HepG2 (cell line): ENCODE data around the gene MTHFD1. TPM values are rescaled to one million over a fixed set of nuclear protein-coding genes. Genes with fewer than 3 reads are reported as not detected.

Experiments used
- EP300 ChIP-seq, 3 experiments: sonication (generic) in 1 of 3; formaldehyde crosslinking in 1 of 3; IDR thresholded peaks; 2 replicates each; pipeline versions ENCODE4 v1.5.1 to v1.6.1; 2011 to 2020; ENCODE audit warnings: low read depth in 2 of 3, low read length in 2 of 3, borderline replicate concordance in 1 of 3, improper control_type of control experiment in 1 of 3, mild to moderate bottlenecking in 1 of 3, missing genetic modification reagents in 1 of 3, moderate library complexity in 1 of 3
- FIP1L1 ChIP-seq: fragments of 200-400 bp; formaldehyde crosslinking; IDR thresholded peaks from 2 replicates; pipeline ENCODE4 v1.6.1; 2018; ENCODE audit warnings: low read depth, mild to moderate bottlenecking, low read length, moderate library complexity, borderline replicate concordance; ENCODE audit not compliant: insufficient read depth
- FOXP1 ChIP-seq, 2 experiments: fragments of 450-650 bp in 1 of 2; IDR thresholded peaks; 2 replicates each; pipeline ENCODE4 v1.6.1; 2017 to 2018; ENCODE audit warnings: antibody characterized with exemption in 1 of 2
- FUBP1 ChIP-seq: sonication (generic); formaldehyde crosslinking; IDR thresholded peaks from 2 replicates; pipeline ENCODE4 v1.5.1; 2020; ENCODE audit warnings: missing genetic modification reagents, mild to moderate bottlenecking, borderline replicate concordance
- KDM3A ChIP-seq: IDR thresholded peaks from 2 replicates; pipeline ENCODE4 v1.6.1; 2018; ENCODE audit warnings: low read depth, missing compliant biosample characterization
- KLF12 ChIP-seq: sonication (generic); formaldehyde crosslinking; IDR thresholded peaks from 2 replicates; pipeline ENCODE4 v1.4.0; 2020; ENCODE audit warnings: missing genetic modification reagents, borderline replicate concordance
- MAX ChIP-seq: IDR thresholded peaks from 2 replicates; pipeline ENCODE4 v1.6.1; 2012; ENCODE audit warnings: inconsistent platforms
- MYC ChIP-seq: sonication (generic); formaldehyde crosslinking; IDR thresholded peaks from 2 replicates; pipeline ENCODE4 v1.9.0; 2021; ENCODE audit warnings: missing genetic modification reagents, borderline replicate concordance
- NFIB ChIP-seq: sonication (generic); formaldehyde crosslinking; IDR thresholded peaks from 2 replicates; pipeline ENCODE4 v1.9.0; 2021; ENCODE audit warnings: missing genetic modification reagents, mild to moderate bottlenecking, borderline replicate concordance
- RFXAP ChIP-seq: sonication (generic); formaldehyde crosslinking; IDR thresholded peaks from 2 replicates; pipeline ENCODE4 v1.4.0; 2020; ENCODE audit warnings: missing genetic modification reagents, borderline replicate concordance
- RORA ChIP-seq: sonication (generic); formaldehyde crosslinking; IDR thresholded peaks from 2 replicates; pipeline ENCODE4 v1.5.0; 2020; ENCODE audit warnings: mild to moderate bottlenecking, missing genetic modification reagents, moderate library complexity
- SUZ12 ChIP-seq: fragments of 150-350 bp; IDR thresholded peaks from 2 replicates; pipeline ENCODE4 v1.6.1; 2014; ENCODE audit warnings: low read depth, low read length
- ZFP1 ChIP-seq: IDR thresholded peaks from 2 replicates; pipeline ENCODE4 v1.6.1; 2016
- ZHX2 ChIP-seq, 2 experiments: sonication (generic) in 1 of 2; formaldehyde crosslinking in 1 of 2; IDR thresholded peaks; 2 replicates each; pipeline versions ENCODE4 v1.6.1 to v1.9.0; 2014 to 2022; ENCODE audit warnings: antibody characterized with exemption in 1 of 2, borderline replicate concordance in 1 of 2, inconsistent platforms in 1 of 2, low read depth in 1 of 2, missing genetic modification reagents in 1 of 2
- ZKSCAN1 ChIP-seq: fragments of 150-350 bp; IDR thresholded peaks from 2 replicates; pipeline ENCODE4 v1.6.1; 2014; ENCODE audit warnings: low read length
- ZNF556 ChIP-seq: sonication (generic); formaldehyde crosslinking; IDR thresholded peaks from 2 replicates; pipeline ENCODE4 v1.4.0; 2020; ENCODE audit warnings: mild to moderate bottlenecking, missing genetic modification reagents, borderline replicate concordance
- ZNF614 ChIP-seq: IDR thresholded peaks from 2 replicates; pipeline ENCODE4 v1.6.1; 2018; ENCODE audit warnings: missing biosample characterization, missing genetic modification reagents, inconsistent platforms, borderline replicate concordance
- polyA plus RNA-seq, 8 experiments: library from polyadenylated mRNA; depleted of rRNA in 3 of 8; stranded (reverse) in 7 of 8; unstranded in 1 of 8; fragments of >200 nt; fragmentation: Illumina TruSeq in 4 of 8; extraction: Trizol in 4 of 8; gene quantifications; 2 replicates each; pipeline versions ENCODE4 v1.2.1 to v1.2.3, GENCODE V29; 2011 to 2016; ENCODE audit warnings: low read depth in 4 of 8, missing spikeins in 1 of 8, mixed read lengths in 1 of 8; ENCODE audit not compliant: insufficient read depth in 1 of 8
- total RNA-seq, 5 experiments: library from RNA; depleted of rRNA; stranded (reverse); fragments of >200 nt; fragmentation: Illumina TruSeq; extraction: Trizol; gene quantifications; 2 replicates each; pipeline ENCODE4 v1.2.3, GENCODE V29; 2016; ENCODE audit warnings: low read depth in 1 of 5
- TF ChIP-seq, protein P1 (sequence below): sonication (generic); formaldehyde crosslinking; IDR thresholded peaks from 2 replicates; pipeline ENCODE4 v1.4.0; 2020; ENCODE audit warnings: mild to moderate bottlenecking, low read depth, missing genetic modification reagents
- TF ChIP-seq, protein P2 (sequence below): fragments of 450-650 bp; IDR thresholded peaks from 2 replicates; pipeline ENCODE4 v1.6.1; 2016

MTHFD1 gene
- total and polyA plus RNA-seq, 2 of the 13 experiments (the other 11 are each of a cell fraction or from before 2014, with no cell fraction given) = 31.0 to 106 TPM

DNA sequence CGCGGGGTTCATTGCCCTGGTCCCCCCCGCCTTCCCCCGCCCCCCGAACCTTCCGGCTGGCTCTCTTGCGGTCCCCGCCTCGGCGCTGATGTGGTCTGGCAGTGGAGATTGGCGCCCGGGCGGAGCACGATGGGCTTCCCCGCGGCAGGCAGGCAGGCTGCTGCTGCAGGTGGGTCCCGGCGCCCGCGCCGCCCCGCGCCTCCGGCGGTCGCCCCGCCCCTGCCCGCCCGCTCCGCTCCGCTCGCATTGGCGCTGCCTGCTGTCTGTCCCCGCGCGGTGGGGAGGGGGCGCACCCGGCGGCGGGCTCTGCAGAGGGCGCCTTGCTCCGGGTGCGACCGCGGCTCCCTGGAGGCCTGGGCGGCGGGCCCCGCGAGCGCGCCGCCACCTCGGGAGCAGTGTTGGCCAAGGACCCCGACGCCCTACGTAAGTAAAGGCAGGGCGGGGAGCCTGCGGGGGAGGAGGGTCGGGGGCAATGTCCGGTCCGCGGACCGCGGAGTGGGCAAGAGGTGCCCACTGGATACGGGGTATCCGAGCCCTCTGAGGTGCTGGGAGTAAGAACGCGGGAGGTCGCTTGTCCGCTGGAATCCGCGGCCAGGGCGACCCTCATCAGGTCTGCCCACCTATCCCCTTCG lies 77.2 kb downstream of the MTHFD1 start, which contains the start of gene AKAP5 (continued):
- TF ChIP-seq MYC (CRISPR knock-in tag) (no peak), ZFP1 (CRISPR knock-in tag) (no peak), KLF12 (CRISPR knock-in tag) (no peak), EP300 (IDR thresholded peaks at IDR 0.05; ENCODE audit: low read depth in 2 of 2, low read length in 2 of 2) (no peak), EP300 (CRISPR knock-in tag; IDR thresholded peaks at IDR 0.05; ENCODE audit: borderline replicate concordance) (no peak), MAX (peak; percentile 64), ZKSCAN1 (no peak), ZHX2 (IDR thresholded peaks at IDR 0.05; ENCODE audit: low read depth) (no peak; the same call in 1 of the 2 replicates), ZHX2 (CRISPR knock-in tag; IDR thresholded peaks at IDR 0.05; ENCODE audit: borderline replicate concordance) (no peak), SUZ12 (no peak), KDM3A (CRISPR knock-in tag) (no peak), FOXP1 (IDR thresholded peaks at IDR 0.05) (no peak), FOXP1 (CRISPR knock-in tag; IDR thresholded peaks at IDR 0.05) (no peak), RORA (no peak), RFXAP (CRISPR knock-in tag) (no peak), NFIB (CRISPR knock-in tag) (no peak), ZNF556 (CRISPR knock-in tag) (no peak), FUBP1 (CRISPR knock-in tag) (no peak), FIP1L1 (no peak), ZNF614 (CRISPR knock-in tag) (no peak)
- TF ChIP-seq, protein P1, sequence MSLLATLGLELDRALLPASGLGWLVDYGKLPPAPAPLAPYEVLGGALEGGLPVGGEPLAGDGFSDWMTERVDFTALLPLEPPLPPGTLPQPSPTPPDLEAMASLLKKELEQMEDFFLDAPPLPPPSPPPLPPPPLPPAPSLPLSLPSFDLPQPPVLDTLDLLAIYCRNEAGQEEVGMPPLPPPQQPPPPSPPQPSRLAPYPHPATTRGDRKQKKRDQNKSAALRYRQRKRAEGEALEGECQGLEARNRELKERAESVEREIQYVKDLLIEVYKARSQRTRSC (CRISPR knock-in tag) = no peak
- TF ChIP-seq, protein P2, sequence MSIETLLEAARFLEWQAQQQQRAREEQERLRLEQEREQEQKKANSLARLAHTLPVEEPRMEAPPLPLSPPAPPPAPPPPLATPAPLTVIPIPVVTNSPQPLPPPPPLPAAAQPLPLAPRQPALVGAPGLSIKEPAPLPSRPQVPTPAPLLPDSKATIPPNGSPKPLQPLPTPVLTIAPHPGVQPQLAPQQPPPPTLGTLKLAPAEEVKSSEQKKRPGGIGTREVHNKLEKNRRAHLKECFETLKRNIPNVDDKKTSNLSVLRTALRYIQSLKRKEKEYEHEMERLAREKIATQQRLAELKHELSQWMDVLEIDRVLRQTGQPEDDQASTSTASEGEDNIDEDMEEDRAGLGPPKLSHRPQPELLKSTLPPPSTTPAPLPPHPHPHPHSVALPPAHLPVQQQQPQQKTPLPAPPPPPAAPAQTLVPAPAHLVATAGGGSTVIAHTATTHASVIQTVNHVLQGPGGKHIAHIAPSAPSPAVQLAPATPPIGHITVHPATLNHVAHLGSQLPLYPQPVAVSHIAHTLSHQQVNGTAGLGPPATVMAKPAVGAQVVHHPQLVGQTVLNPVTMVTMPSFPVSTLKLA = no peak
